Fibroblast of the conjunctiva (primary cell): Measurements from ENCODE around the gene DENND2D.
"Not testable (repeated sequence)": the region's sequence is repeated elsewhere in the genome, so short reads cannot be mapped to it uniquely, and the experiment has no call there.

Experiments
- DNase-seq: peaks from one replicate; pipeline ENCODE4 v3.0.0-alpha.2; 2010; ENCODE audit warnings: low read depth

The DENND2D gene

GRCh38 chr1:111221633-111222291, 21.3 kb upstream of the DENND2D start:
- no peak for DNase-seq

DNA sequence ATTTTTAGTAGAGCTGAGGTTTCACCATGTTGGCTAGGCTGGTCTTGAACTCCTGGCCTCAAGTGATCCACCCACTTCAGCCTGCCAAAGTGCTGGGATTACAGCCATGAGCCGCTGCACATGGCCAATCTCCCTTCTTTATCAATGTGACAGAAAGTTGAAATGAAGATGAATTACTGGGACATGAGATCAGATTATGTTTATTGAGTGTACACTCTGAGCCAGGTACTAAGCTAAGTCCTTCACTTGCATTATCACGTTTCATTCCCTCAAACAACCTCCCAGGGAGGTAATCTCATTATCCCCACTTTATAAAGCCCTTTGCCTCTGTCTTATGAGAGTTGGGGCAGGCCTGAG, 20.8 kb upstream of the DENND2D start:
- DNase-seq: no peak

DNA sequence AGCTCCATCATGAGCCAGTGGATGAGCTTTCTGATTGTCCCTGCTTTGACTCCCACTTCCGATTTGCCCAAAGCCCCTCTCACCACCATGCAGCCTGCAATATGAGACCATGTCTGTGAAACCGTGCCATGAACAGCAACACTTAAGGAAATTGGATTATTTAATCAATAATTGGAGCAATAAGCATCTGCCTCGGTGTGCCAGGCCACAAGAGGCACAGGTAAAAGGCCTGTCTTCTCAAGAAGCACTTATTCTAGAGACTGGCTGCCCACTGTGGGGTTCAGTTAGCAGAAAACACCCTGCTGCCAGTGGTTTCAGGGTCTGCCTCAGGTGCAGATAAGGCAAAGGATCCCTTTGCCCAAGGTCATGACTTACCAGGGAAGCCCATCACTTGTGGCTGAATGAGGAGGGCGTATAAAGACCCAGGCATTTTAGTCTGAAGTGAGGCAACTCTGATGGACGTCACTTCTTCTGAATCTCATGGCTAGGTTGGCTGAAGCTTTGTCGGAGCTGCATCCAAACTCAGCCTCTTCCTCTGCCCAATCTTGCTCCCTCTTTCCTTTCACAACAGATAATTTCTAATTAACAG, 19.9 kb upstream of the DENND2D start:
- DNase-seq: no peak

GRCh38 chr1:111219557-111220286, 19.3 kb upstream of the DENND2D start:
- no peak for DNase-seq

GRCh38 chr1:111218701-111219556, 18.5 kb upstream of the DENND2D start:
- no peak for DNase-seq

- DNase-seq: no peak
Measured at GRCh38 chr1:111217183-111217910, 16.9 kb upstream of the DENND2D start.

DNA sequence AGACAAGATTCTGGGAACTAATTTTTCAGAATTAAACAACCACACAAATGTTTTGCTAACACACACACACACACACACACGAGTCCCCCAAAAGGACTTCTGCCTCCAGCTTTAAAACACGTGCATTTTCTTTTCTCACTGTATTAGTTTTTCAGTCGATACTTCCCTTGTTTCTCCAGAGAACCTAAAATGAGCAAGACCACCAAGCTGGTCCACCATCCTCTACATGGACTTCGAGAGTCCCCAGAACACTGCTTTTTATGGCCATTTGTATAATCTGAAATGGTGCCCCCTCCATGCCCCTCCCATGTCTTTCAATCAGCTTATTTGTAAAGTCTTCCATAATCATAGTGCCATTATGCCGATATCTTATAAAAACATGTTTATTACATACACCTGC, 16.3 kb upstream of the DENND2D start:
- DNase-seq: no peak

DNA sequence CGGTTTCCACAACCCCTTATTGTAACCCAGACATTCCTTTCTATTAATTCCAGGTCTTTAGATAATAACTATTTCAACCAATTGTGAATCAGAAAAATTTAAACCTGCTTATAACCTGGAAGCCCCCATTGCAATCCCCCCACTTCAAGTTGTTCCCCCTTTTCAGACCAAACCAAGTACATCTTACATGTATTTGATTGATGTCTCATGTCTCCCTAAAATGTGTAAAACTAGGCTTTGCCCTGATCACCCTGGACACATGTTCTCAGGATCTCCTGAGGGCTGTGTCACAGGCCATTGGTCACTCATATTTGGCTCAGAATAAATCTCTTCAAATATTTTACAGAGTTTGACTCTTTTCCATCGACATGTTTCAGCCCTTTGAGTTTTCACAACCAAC, 14.8 kb upstream of the DENND2D start:
- not testable (repeated sequence) for DNase-seq

DNA sequence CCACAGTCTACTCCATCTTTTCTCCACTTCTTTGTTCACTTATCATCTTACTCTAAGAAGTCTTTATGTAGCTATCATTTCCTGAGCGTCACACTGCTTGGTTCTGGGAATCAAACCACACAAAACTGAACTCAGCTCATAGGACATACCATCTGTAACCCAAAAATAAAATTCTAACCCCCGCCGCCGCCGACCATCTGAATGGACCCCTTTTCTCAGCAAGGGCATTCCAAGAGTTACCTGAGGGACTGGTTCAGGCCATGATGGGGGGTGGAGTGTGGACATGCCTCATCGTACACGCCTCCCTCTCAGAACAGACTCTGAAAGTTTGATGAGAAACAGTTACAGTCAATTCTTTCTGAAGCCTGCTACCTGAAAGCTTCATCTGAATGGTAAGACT, 14.4 kb upstream of the DENND2D start:
- DNase-seq: no peak

DNA sequence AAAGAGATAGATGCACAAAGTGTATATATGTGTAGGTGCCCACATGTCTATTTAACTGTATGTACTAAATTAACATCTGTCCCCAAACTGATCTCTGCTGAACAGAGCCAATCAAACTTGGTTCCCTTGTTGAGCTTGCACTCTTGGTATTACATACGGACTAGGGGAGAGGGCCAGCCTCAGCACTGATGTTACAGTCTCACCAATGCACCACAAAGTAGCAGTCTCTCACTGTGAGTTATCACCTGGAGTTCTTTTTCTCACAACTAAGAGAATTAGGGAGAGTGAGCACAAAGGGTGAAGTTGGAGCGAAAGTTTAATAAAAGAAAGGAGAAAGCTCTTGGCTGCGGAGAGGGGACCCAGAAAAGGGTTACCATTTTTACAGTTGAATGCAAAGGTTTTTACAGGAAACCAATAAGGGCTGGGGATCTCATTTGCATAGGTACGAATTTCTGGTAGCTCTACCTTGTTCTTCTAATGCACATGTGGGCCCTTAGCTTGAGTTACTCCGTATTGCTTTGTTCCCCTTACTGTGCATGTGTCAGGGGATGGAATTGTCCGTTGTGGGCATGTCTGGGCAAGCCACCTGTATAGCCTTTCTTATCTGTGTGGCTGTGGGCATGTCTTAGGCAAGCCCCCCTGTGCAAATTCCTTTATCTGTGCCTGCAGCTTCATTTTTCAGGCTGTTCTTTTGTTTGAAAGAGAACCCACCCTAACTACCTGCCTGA, 13.8 kb upstream of the DENND2D start:
- DNase-seq: no peak

- no peak for DNase-seq
Measured at GRCh38 chr1:111213412-111213811, 13.0 kb upstream of the DENND2D start.

DNA sequence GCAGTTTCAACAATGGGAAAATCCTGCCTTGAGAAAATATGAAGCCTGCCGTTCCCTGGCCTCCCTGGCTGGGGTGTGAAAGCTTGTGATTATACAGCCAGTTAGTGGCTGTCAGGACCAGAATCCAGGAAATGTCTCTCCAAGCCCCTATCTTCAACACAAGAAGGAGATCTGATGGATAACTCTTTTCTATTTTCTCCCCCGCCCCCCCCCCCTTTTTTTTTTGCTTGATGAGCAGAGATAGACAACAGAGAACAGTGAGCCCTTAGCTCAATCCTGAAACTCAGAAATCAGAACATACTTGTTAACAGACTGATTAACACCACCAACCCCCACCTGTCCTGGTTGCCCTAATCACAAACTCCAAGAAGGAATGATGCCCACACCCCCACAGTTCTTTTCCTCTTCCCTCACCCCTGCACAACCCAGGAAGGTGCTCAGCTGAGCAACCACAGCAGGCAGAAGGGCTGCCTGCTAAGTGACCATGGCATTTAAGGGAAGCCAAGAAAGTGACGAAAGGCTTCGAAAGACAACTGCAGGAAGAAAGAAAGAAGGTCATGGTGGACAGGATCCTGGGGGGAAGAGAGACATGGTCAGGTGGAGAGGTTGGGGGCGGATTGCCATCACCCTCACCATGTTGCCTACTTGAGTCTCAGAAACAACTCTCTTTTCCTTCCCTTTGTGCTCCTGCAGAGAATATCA, 12.3 kb upstream of the DENND2D start:
- DNase-seq: no peak

DNA sequence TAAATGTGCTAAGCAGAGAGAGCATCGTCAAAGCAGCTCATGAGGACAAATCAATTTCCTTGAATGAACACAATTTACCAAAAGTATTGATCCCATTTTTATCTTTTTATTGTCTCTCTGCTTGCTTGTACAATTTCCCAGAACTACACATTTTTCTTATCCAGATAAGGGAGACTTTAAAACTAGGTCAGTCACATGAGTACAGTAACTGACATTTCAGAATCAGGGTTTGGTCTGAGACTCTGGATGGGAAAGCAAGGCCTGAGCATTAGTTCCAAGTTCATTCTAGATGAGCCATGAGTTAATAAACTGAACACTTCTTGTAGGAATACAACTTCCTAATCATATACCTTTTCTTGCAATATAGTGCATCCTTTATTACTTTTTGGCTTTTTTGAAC, 11.5 kb upstream of the DENND2D start:
- DNase-seq: no peak

- DNase-seq: no peak
Measured at GRCh38 chr1:111209622-111210021, 9.2 kb upstream of the DENND2D start.

GRCh38 chr1:111208921-111209320, 8.5 kb upstream of the DENND2D start:
- DNase-seq: no peak

- DNase-seq: no peak
Measured at GRCh38 chr1:111205714-111206050, 5.2 kb upstream of the DENND2D start.

DNA sequence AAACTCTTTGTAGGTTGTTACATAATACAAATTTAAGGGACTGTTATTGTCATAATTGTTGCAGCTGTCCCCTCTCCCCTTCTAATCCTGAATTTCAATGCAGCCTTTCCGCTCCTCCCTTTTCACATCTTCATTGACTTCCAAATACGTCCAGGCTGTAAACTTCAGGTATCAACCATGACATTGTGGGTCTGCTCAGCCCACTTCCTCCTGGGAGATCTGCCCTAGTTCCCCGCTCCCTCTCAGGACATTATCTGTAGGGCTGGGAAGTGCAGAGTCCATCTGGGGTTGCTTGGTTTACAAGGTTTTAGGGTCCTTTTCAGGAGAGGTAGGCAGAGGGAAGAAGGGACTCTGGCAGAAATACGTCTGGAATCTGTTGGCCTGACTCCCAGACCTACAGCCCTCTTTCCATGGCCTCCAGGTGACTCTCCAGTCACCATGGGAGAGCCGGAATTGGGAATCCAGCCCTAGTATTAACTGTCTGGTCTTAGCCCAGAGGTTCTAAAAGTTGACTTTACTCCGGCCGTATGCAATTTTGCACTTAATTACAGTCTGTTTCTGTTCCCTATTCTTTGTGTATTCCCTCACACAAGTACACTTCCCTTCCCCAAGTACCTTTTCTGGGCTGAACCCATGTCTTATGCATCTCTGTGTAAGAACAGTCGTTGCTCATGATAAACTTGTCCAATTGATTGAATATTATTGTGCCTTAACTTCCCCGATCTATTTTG, 4.7 kb upstream of the DENND2D start:
- no peak for DNase-seq

- DNase-seq: no peak
Measured at GRCh38 chr1:111204201-111204982, 3.9 kb upstream of the DENND2D start.

GRCh38 chr1:111203681-111204200, 3.3 kb upstream of the DENND2D start:
- no peak for DNase-seq
